C4-2B (cell line): ENCODE measurements around the gene TBX4.

ENCODE experiments used
- CTCF ChIP-seq: fragments of 450-650 bp; conservative IDR thresholded peaks from 2 replicates; pipeline ENCODE4 v1.5.1; 2017; ENCODE audit warnings: mild to moderate bottlenecking
- ZFX ChIP-seq: fragments of 450-650 bp; IDR thresholded peaks from 2 replicates; pipeline ENCODE4 v1.6.1; 2017

- TF ChIP-seq CTCF (no peak), ZFX (no peak)
Measured at GRCh38 chr17:61421460-61421859, 30.8 kb upstream of the TBX4 start.
